ENCODE data around the gene GRK4.

DNA sequence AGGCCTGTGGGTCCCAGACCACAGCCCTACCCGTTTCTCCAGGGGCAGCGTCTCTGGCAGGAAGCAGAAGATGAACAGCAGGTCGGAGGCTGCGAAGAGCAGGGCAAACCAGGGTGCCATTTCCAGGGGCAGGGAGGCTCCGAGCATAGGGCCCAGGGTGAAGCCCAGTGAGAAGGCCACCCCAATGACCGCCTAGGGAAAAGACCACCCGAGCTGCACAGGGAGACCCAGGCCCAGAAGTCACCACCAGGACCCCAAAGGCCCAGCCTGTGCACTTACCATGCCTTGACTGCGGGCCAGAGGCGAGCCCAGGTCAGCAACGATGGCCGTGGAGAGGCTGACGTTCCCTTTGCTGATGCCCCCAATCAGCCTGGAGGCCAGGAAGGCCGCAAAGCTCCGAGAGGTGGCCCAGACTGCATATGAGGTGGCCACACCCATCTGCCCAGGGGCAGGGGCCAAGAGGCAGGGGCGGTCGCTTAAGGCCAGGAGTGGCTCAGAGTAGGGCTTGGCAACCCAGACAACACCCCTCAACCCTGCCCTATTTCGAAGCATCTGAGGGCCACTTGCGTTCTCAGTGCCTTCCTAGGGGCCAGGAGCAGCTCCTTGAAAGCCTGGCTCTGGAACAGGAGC lies 30.9 kb upstream of the GRK4 start:
- TF ChIP-seq RAD21 (IDR thresholded peaks at IDR 0.05; ENCODE audit: low read depth): no peak
- no peak for TF ChIP-seq YY1 (IDR thresholded peaks at IDR 0.05; ENCODE audit: low read depth)
- TF ChIP-seq CEBPB (IDR thresholded peaks at IDR 0.05): no peak
- TF ChIP-seq EGR1 (IDR thresholded peaks at IDR 0.05): no peak
- no peak for TF ChIP-seq ZBTB7A (IDR thresholded peaks at IDR 0.05; ENCODE audit: low read depth)
- TF ChIP-seq FOXM1 (IDR thresholded peaks at IDR 0.05; ENCODE audit: borderline replicate concordance, low read depth): no peak
- no peak for TF ChIP-seq TAF1 (IDR thresholded peaks at IDR 0.05; ENCODE audit: low read depth)
- TF ChIP-seq, protein P1, sequence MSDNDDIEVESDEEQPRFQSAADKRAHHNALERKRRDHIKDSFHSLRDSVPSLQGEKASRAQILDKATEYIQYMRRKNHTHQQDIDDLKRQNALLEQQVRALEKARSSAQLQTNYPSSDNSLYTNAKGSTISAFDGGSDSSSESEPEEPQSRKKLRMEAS (IDR thresholded peaks at IDR 0.05): no peak
- TF ChIP-seq, protein P2, sequence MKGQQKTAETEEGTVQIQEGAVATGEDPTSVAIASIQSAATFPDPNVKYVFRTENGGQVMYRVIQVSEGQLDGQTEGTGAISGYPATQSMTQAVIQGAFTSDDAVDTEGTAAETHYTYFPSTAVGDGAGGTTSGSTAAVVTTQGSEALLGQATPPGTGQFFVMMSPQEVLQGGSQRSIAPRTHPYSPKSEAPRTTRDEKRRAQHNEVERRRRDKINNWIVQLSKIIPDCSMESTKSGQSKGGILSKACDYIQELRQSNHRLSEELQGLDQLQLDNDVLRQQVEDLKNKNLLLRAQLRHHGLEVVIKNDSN (IDR thresholded peaks at IDR 0.05): no peak
- no peak for TF ChIP-seq CREB1 (IDR thresholded peaks at IDR 0.05; ENCODE audit: low read depth)
- TF ChIP-seq, protein P3, sequence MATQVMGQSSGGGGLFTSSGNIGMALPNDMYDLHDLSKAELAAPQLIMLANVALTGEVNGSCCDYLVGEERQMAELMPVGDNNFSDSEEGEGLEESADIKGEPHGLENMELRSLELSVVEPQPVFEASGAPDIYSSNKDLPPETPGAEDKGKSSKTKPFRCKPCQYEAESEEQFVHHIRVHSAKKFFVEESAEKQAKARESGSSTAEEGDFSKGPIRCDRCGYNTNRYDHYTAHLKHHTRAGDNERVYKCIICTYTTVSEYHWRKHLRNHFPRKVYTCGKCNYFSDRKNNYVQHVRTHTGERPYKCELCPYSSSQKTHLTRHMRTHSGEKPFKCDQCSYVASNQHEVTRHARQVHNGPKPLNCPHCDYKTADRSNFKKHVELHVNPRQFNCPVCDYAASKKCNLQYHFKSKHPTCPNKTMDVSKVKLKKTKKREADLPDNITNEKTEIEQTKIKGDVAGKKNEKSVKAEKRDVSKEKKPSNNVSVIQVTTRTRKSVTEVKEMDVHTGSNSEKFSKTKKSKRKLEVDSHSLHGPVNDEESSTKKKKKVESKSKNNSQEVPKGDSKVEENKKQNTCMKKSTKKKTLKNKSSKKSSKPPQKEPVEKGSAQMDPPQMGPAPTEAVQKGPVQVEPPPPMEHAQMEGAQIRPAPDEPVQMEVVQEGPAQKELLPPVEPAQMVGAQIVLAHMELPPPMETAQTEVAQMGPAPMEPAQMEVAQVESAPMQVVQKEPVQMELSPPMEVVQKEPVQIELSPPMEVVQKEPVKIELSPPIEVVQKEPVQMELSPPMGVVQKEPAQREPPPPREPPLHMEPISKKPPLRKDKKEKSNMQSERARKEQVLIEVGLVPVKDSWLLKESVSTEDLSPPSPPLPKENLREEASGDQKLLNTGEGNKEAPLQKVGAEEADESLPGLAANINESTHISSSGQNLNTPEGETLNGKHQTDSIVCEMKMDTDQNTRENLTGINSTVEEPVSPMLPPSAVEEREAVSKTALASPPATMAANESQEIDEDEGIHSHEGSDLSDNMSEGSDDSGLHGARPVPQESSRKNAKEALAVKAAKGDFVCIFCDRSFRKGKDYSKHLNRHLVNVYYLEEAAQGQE (IDR thresholded peaks at IDR 0.05; ENCODE audit: low read depth): no peak
- no peak for TF ChIP-seq EP300 (IDR thresholded peaks at IDR 0.05; ENCODE audit: borderline replicate concordance)
- TF ChIP-seq NFIC (IDR thresholded peaks at IDR 0.05): no peak
- no peak for TF ChIP-seq TEAD4 (IDR thresholded peaks at IDR 0.05)

Measured in Ishikawa (cell line).